Muscle layer of colon (tissue), 2 donors: ENCODE results near the gene TMBIM1.

Source experiments
- H3K27ac ChIP-seq: one replicate; pipeline ENCODE4 v1.7.0; 2013; ENCODE audit warnings: low read depth, mild to moderate bottlenecking, low read length, moderate library complexity
- H3K27me3 ChIP-seq, 2 donors: one replicate each; pipeline ENCODE4 v1.7.0; 2013; ENCODE audit warnings: low read length in 2 of 2, mild to moderate bottlenecking in 2 of 2; ENCODE audit not compliant: insufficient read depth in 2 of 2, control insufficient read depth in 1 of 2
- H3K36me3 ChIP-seq: one replicate; pipeline ENCODE4 v1.7.0; 2013; ENCODE audit warnings: mild to moderate bottlenecking, low read length; ENCODE audit not compliant: insufficient read depth
- H3K4me1 ChIP-seq: one replicate; pipeline ENCODE4 v1.7.0; 2013; ENCODE audit warnings: mild to moderate bottlenecking, low read length; ENCODE audit not compliant: insufficient read depth
- H3K4me3 ChIP-seq, 2 donors: one replicate each; pipeline ENCODE4 v1.7.0; 2013; ENCODE audit warnings: low read length in 2 of 2, low read depth in 1 of 2, mild to moderate bottlenecking in 1 of 2, moderate library complexity in 1 of 2
- H3K9ac ChIP-seq: one replicate; pipeline ENCODE4 v1.7.0; 2013; ENCODE audit warnings: low read length
- H3K9me3 ChIP-seq: one replicate; pipeline ENCODE4 v1.7.0; 2013; ENCODE audit warnings: mild to moderate bottlenecking, low read length
- donor health status: abdominal sarcoma.
- donor health status: Adenocarcinoma of cecum.

Gene TMBIM1

GRCh38 chr2:218327451-218328210 is 35.3 kb upstream of the TMBIM1 start:
- no peak overlapping the region for H3K9ac ChIP-seq
- no peaks in the 10 kb centered on the region for H3K36me3 ChIP-seq
- no peak overlapping the region for H3K4me3 ChIP-seq
- H3K4me1 ChIP-seq: peaks cover 7% of the 10 kb centered on the region
- no peaks in the 10 kb centered on the region for H3K9me3 ChIP-seq
- H3K27me3 ChIP-seq: no peaks in the 10 kb centered on the region
- H3K27ac ChIP-seq: no peak overlapping the region

DNA sequence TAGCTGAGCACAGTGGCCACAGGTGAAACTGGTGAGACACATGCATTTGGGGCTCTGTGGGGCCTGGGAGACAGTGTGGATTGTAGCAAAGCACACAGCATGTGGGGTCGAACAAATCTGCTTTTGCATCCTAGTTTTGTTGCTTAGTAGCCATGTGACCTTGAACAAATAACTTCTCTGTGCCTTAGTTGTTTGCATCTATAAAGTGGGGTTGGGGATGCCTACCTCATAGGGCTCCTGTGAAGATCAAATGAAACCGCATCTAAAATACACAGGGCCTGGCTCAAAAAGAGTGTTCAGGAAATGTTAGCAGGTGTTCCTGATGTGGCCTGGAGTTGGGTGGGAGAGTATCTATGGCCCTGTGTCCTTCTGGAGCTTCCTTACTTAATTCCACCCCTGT is 34.0 kb upstream of the TMBIM1 start:
- no peaks in the 10 kb centered on the region for H3K36me3 ChIP-seq
- H3K27me3 ChIP-seq: no peaks in the 10 kb centered on the region
- no peak overlapping the region for H3K27ac ChIP-seq
- H3K9ac ChIP-seq: no peak overlapping the region
- H3K4me1 ChIP-seq: peaks cover 13% of the 10 kb centered on the region
- H3K9me3 ChIP-seq: no peaks in the 10 kb centered on the region
- H3K4me3 ChIP-seq: no peak overlapping the region

DNA sequence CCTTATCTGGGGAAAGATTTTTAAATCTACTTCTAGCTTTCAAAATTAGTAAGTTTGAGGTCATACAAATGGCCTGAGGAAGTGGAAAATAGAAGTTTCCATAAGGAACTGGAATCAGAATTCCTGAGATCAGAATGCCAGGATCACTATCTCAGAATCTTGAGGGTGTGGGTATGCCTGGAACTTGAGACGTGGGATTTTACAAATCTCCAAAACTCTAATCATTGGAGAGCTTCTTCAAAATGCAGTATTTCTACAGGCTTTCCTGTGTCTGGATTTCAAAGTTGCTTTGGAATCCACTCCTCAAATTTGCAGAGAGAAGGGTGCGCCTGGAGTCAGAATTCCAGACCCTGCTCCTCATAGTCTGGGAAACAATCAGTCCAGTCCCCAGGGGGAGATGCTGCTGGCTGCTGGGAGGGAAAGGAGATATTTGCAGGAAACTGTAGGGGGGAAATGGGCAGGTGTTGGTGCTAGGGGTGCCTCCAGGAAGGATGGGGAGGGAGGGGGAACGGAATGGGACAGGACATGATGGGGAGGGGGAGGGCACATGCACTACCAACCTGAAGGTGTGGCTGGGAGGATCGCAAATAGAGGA is 33.4 kb upstream of the TMBIM1 start:
- Histone ChIP-seq H3K36me3 (no peaks in the 10 kb centered on the region), H3K4me3 (no peak overlapping the region), H3K9me3 (no peaks in the 10 kb centered on the region), H3K27ac (no peak overlapping the region), H3K4me1 (peaks cover 13% of the 10 kb centered on the region), H3K27me3 (no peaks in the 10 kb centered on the region), H3K9ac (no peak overlapping the region)

DNA sequence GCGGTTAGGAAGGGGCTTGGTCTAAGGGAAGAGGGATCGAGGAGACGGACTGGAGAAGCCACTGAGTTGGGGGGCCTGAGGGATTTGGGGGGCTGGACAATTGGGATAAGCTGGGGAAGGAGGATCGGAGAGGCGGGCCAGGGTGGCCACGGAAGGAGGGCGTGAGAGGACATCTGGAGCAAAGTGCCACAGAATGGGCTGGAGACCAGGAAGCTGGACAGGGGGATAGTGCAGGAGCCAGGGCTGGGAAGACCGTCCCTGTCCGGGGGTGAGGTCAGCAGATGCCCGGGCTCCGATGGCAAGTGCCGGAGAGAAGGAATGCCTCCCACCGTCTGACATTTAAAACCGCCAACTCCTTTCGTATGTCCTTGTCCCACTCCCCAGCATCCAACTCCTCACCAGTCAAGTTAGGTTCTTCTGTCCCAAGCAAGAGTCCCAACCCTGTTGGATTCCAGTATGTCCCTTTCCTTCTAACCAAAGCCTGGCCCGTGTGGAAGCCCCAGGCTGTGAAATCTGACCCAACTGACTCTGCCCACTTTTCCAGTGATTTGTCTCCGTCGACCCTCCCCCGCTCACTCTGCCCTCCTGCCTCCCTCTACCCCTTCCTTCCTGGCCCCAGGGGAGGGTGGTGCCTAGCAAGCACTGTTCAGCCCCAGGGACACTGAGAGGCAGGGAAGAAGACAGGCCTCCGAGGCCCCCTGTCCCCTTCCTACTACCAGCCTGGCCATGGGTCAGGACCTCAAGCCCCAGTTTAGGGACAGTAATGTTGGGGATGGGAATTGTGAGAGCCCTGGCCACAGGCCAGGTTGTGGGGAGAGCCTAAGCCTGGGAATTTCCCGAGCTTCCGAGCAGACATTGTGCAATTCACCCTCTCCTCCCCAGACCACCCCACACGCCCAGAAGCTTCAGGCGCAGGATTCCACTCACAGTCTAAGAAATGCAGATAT is 31.5 kb upstream of the TMBIM1 start:
- Histone ChIP-seq H3K27me3 (no peaks in the 10 kb centered on the region), H3K9me3 (no peaks in the 10 kb centered on the region), H3K4me1 (peaks cover 13% of the 10 kb centered on the region), H3K4me3 (peak overlapping the region; percentile 43 to 71), H3K27ac (no peak overlapping the region), H3K9ac (no peak overlapping the region), H3K36me3 (no peaks in the 10 kb centered on the region)

DNA sequence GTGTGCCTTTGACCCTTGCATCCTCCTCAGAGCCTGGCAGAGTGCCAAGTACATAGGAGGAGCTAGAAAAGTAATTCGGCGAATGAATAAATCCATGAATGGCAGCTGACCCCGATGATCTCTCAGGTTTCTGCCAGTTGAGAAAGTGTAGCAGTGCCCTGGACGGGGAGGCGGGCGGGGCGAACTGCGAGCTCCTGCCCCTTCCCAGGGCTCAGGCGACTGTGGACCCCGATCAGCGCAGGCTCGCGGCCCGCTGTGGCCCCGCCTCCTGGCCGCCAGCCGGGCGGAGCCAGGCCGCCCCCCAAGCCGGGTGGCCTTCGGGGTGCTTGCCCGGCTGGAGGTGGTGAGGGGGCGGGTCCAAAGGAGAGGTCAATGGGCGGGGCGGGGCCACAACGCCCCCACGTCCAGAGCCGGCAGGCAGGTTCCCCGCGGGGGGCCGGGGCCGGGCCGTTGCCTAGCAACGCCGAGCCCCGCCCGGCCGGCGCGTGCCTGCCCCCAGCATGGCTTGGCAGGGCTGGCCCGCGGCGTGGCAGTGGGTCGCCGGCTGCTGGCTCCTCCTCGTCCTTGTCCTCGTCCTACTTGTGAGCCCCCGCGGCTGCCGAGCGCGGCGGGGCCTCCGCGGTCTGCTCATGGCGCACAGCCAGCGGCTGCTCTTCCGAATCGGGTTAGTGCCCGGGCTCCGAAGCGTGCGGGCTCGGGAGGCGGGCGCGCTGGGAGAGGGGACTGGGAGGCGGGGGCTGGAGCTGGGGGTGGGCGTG is 30.6 kb upstream of the TMBIM1 start:
- no peaks in the 10 kb centered on the region for H3K27me3 ChIP-seq
- no peak overlapping the region for H3K9ac ChIP-seq
- no peaks in the 10 kb centered on the region for H3K9me3 ChIP-seq
- peaks cover 13% of the 10 kb centered on the region for H3K4me1 ChIP-seq
- H3K36me3 ChIP-seq: no peaks in the 10 kb centered on the region
- H3K4me3 ChIP-seq: peak overlapping the region; percentile 43 to 71
- peak overlapping the region; percentile 55 for H3K27ac ChIP-seq

- H3K27ac ChIP-seq: no peak overlapping the region
- H3K9ac ChIP-seq: no peak overlapping the region
- H3K36me3 ChIP-seq: no peaks in the 10 kb centered on the region
- peaks cover 13% of the 10 kb centered on the region for H3K4me1 ChIP-seq
- H3K9me3 ChIP-seq: no peaks in the 10 kb centered on the region
- no peaks in the 10 kb centered on the region for H3K27me3 ChIP-seq
- no peak overlapping the region for H3K4me3 ChIP-seq
Observed at GRCh38 chr2:218320704-218321336, 28.5 kb upstream of the TMBIM1 start.

GRCh38 chr2:218319813-218320365 is 27.6 kb upstream of the TMBIM1 start:
- Histone ChIP-seq H3K9me3 (no peaks in the 10 kb centered on the region), H3K27me3 (no peaks in the 10 kb centered on the region), H3K4me3 (no peak overlapping the region), H3K4me1 (peaks cover 13% of the 10 kb centered on the region), H3K27ac (no peak overlapping the region), H3K36me3 (no peaks in the 10 kb centered on the region), H3K9ac (no peak overlapping the region)

DNA sequence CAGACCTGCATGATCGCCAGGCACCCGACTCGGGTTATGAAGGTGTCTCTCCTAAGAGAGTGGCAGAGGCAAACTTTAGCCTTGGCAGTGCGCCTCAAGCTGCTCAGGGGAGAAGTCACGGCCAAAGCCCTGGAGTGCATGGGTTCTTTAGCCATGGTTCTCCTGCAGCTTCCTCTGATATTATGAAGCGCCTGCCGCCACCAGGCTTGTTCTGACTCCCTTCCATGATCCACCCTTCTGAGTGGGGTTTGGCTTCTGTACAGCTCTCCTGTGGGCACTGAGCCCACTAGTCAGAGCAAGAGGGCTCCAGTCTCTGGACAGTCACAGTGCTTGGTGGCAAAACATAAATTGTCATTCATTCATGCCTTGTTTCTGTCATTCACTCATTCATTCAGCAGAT is 25.9 kb upstream of the TMBIM1 start:
- Histone ChIP-seq H3K27ac (no peak overlapping the region), H3K9ac (no peak overlapping the region), H3K4me1 (peaks cover 6% of the 10 kb centered on the region), H3K36me3 (no peaks in the 10 kb centered on the region), H3K9me3 (no peaks in the 10 kb centered on the region), H3K27me3 (no peaks in the 10 kb centered on the region), H3K4me3 (no peak overlapping the region)

GRCh38 chr2:218317835-218318234 is 25.5 kb upstream of the TMBIM1 start:
- Histone ChIP-seq H3K27ac (no peak overlapping the region), H3K4me1 (peaks cover 6% of the 10 kb centered on the region), H3K4me3 (no peak overlapping the region), H3K9me3 (no peaks in the 10 kb centered on the region), H3K36me3 (no peaks in the 10 kb centered on the region), H3K9ac (no peak overlapping the region), H3K27me3 (no peaks in the 10 kb centered on the region)

DNA sequence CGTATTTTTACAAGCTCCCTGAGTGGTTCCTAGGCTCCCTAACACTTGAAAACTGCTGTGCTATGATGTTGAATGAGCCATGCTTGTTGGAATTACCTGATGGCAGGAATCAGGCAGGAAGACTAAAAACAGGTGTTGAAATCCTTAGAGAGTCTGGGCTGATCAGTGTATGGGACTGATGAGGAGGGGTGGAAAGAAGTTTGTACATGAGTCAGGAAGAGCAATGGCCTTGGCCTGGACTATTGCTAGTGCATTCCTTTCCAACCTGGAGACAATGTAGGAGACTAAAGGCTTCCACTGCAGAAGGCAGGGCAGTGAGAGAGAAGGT is 25.0 kb upstream of the TMBIM1 start:
- H3K4me1 ChIP-seq: peaks cover 2% of the 10 kb centered on the region
- H3K36me3 ChIP-seq: no peaks in the 10 kb centered on the region
- no peak overlapping the region for H3K27ac ChIP-seq
- H3K4me3 ChIP-seq: no peak overlapping the region
- no peak overlapping the region for H3K9ac ChIP-seq
- no peaks in the 10 kb centered on the region for H3K27me3 ChIP-seq
- H3K9me3 ChIP-seq: no peaks in the 10 kb centered on the region
